Right kidney (tissue), 1 donor: Measurements from ENCODE around the gene SHC2.
"Not testable (repeated sequence)": the region's sequence is repeated elsewhere in the genome, so short reads cannot be mapped to it uniquely, and the experiment has no call there.

Source experiments
- DNase-seq: peaks from one replicate; pipeline ENCODE4 v3.0.0-alpha.2; 2016

The SHC2 gene

DNA sequence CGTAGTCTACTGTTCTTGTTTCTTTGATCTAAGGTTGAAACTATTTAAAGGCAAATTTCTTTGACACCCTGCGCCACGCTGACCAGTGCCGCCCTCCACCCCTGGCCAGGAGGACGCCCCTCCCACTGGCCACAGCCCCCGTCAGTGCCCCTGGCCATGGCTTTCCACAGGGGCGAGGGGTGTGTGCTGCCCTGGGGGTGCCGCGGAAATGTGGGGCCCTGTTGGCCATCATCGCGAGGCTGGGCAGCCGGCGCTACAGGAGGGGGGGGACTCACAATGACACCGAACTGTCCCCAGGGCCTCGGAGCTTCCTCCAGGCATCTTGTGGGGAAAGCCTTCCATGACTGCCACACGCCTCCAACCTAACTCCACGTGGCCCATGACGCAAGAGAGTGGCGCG, 10.9 kb downstream of the SHC2 start:
- DNase-seq = no peak

GRCh38 chr19:447816-448560, 12.8 kb downstream of the SHC2 start:
- DNase-seq = peak; percentile 53

- DNase-seq = no peak
Observed at GRCh38 chr19:447064-447426, 13.8 kb downstream of the SHC2 start.

- no peak for DNase-seq
Observed at GRCh38 chr19:444677-445210, 16.1 kb downstream of the SHC2 start.

DNA sequence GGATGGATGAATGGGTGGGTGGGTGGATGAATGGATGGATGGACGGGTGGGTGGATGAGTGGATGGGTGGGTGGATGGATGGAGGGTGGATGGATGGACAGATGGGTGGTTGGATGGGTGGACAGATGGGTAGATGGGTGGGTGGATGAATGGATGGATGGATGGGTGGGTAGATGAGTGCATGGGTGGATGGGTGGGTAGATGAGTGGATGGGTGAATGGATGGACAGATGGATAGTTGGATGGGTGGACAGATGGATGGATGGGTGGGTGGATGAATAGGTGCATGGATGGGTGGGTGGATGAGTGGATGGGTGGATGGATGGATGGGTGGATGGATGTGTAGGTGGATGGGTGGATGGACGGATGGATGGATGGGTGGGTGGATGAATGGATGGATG, 17.8 kb downstream of the SHC2 start:
- no peak for DNase-seq

DNA sequence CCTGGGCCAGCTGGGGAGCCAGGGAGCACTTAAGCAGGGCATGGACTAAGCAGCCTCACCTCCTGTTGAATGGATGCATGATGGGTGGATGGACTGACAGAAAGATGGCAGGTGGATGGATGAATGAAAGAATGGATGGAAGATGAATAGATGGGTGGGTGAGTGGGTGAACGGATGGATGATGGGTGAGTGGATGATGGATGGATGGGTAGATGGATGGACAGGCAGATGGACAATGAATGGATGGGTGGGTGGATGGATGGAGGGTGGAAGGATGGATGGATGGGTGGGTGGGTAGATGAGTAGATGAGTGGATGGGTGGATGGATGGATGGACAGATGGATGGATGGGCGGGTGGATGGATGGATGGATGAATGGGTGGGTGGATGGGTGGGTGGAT, 18.7 kb downstream of the SHC2 start:
- no peak for DNase-seq

GRCh38 chr19:441213-441836, 19.5 kb downstream of the SHC2 start:
- no peak for DNase-seq

DNA sequence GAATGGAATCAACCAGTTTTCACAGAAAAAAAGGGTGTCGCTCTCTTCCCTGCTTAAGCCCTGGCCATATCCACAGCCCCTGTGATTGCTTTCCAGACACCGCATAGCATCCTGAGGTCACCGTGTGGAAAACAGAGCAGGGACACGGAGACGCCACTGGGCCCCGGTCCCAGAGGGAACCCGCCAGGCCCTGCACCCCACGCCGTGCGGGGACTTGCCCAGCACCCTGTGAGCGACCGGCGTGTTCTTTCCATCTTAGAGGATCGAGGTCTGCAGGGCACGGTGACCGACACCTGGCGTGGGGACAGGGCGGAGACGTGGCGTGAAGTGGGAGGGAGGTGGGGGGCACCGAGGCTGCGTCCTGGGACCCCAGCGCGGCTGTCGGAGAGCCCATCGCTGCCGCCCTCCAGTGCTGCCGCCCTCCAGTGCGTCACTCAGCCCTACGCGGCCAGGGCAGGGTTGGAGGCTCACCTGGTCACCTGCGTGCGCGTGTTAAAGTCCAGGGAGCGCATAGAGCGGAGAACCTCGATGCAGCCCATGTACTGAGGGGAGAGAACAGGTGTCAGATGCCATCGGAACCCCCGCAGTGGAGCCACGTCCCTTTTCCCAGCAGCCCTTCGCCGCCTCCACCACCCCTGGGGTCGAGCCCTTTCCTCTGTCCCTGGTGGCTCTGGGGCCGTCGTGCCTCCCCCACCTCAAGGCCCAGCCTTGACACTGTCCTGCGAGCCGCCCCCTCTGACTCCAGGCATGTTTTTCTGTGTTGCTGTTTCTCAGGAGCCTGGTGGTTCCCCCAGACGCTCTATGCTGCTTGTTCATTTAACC, 20.2 kb downstream of the SHC2 start:
- DNase-seq = no peak

GRCh38 chr19:439167-439900, 21.5 kb downstream of the SHC2 start:
- DNase-seq = no peak

GRCh38 chr19:438416-438958, 22.3 kb downstream of the SHC2 start:
- no peak for DNase-seq

DNA sequence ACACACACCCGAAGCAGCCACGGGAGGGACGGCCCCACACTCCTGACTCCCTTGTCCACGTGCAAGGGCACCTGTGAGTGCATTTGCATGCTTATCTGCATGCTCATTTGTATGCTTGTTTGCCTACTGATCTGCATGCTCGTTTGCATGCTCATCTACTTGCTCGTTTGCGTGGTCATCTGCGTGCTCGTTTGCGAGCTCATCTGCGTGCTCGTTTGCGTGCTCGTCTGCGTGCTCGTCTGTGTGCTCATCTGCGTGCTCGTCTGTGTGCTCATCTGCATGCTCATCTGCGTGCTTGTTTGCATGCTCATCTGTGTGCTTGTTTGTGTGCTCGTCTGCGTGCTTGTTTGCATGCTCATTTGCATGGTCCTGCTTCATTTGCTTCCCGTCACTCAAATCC, 23.8 kb downstream of the SHC2 start:
- DNase-seq = no peak

DNA sequence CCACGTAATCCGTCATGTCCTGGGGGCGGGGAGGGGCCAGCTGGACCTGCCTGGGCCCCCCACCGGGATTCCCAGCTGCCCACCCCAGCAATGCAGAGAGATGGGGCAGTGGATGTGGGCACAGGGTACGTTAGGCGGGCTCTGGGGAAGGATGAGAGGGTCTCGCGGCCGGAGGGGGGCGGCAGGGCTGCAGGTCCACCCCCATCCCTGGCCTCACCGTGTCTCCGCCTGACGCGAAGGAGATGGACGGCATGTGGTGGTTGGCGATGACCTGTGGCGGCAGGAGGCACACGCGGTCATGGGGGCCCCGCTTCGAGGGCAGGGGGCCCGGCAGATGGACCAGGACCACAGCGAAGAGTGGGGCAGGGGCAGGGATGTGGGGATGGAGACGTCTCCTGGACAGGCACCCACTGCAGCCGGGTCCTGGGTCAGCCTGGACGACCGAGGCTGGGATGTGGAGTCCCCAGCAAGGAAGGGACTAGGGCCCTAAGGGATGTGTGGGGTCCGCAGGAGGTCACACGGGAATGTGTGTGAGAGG, 24.4 kb downstream of the SHC2 start:
- DNase-seq = no peak

GRCh38 chr19:435707-436412, 25.0 kb downstream of the SHC2 start:
- no peak for DNase-seq

- no peak for DNase-seq
Observed at GRCh38 chr19:435056-435706, 25.7 kb downstream of the SHC2 start.

DNA sequence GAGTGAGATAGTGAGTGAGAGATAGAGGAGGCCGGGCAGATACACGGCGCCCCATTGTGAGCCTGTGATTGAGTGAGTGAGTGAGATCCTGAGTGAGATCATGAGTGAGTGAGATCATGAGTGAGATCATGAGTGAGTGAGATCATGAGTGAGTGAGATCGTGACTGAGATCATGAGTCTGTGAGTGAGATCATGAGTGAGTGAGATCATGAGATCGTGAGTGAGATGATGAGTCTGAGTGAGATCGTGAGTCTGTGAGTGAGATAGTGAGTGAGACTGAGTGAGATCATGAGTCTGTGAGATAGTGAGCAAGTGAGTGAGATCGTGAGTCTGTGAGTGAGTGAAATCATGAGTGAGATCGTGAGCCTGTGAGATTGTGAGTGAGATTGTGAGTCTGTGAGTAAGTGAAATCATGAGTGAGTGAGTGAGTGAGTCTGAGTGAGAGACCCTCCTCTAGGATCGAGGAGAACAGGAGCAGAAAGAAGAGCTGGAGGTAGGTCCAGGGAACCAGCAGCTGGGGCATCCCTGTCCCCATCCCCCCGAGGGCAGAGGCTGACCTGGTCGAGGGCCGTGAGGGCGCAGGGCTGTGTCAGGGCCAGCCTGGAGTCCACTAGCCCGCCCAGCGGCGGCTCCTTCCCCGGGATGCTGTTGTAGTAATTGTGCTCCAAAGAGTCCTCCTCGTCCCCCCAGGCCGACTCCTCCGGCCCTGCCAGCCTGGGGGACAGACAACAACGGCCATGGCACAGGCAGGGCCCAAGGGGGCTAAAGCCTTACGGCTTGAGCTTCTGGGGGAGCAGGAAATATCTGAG, 26.5 kb downstream of the SHC2 start:
- DNase-seq = no peak

- DNase-seq = no peak
Observed at GRCh38 chr19:430701-431100, 30.1 kb downstream of the SHC2 start.

GRCh38 chr19:428149-428548, 32.7 kb downstream of the SHC2 start:
- DNase-seq = no peak

DNA sequence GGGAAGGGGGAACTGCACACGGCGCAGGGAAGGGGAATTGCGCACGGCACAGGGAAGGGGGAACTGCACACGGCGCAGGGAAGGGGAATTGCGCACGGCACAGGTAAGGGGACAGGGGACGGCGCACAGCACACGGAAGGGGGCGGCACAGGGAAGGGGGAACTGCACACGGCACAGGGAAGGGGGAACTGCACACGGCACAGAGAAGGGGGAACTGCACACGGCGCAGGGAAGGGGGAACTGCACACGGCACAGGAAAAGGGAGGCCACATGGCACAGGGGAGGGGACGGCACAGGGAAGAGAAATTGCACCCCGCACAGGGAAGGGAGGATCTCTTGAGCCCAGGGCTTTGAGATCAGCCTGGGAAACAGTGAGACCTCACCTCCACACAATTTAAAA, 33.2 kb downstream of the SHC2 start:
- not testable (repeated sequence) for DNase-seq

- no peak for DNase-seq
Observed at GRCh38 chr19:426725-427445, 33.9 kb downstream of the SHC2 start.
